HEK293 (cell line): ENCODE measurements around the gene RGS14.

Experiments used
- CTCF ChIA-PET: fragments of 350-600 bp; formaldehyde crosslinking; extraction: SDS; loops from one replicate; lab custom pipeline; 2021; ENCODE audit warnings: antibody characterized with exemption; lab: Yijun Ruan, JAX
- POLR2A ChIA-PET: fragments of 300-600 bp; formaldehyde crosslinking; extraction: SDS; loops from one replicate; lab custom pipeline; 2020; ENCODE audit warnings: antibody characterized with exemption, inconsistent platforms; lab: Yijun Ruan, JAX
- H3K27ac ChIP-seq: fragments of 200-500 bp; sonication (Bioruptor generic); 2 replicates; pipeline ENCODE4 v1.5.1; 2014; ENCODE audit warnings: low read depth, low read length, control low read depth, inconsistent platforms; ENCODE audit errors: extremely low read depth
- H3K36me3 ChIP-seq, 2 experiments: fragments of 200-500 bp in 1 of 2; sonication (Bioruptor generic) in 1 of 2; 1 replicate in 1 of 2; 2 replicates in 1 of 2; pipeline ENCODE4 v1.5.1; 2014 to 2017; ENCODE audit warnings: inconsistent platforms in 2 of 2, low read length in 2 of 2; ENCODE audit not compliant: control insufficient read depth in 2 of 2, insufficient read depth in 1 of 2
- H3K4me1 ChIP-seq: fragments of 200-500 bp; sonication (Bioruptor generic); 2 replicates; pipeline ENCODE4 v1.5.1; 2014; ENCODE audit warnings: mild to moderate bottlenecking, low read length, inconsistent platforms; ENCODE audit not compliant: control insufficient read depth, insufficient read depth
- H3K4me3 ChIP-seq: 2 replicates; pipeline ENCODE4 v1.5.1; 2011; ENCODE audit warnings: low read depth, mild to moderate bottlenecking, control low read depth, low read length, moderate library complexity
- H3K9me3 ChIP-seq: fragments of 200-500 bp; sonication (Bioruptor generic); 2 replicates; pipeline ENCODE4 v1.5.1; 2014; ENCODE audit warnings: low read depth, low read length, inconsistent platforms; ENCODE audit not compliant: control insufficient read depth, insufficient read depth
- GLIS1 ChIP-seq: fragments of 450-650 bp; formaldehyde crosslinking; IDR thresholded peaks from 2 replicates; pipeline ENCODE4 v1.5.1; 2016; ENCODE audit warnings: missing biosample characterization, missing genetic modification characterization
- KLF7 ChIP-seq: fragments of 450-650 bp; formaldehyde crosslinking; IDR thresholded peaks from 2 replicates; pipeline ENCODE4 v1.5.1; 2016; ENCODE audit warnings: missing biosample characterization, missing genetic modification characterization, borderline replicate concordance
- SALL2 ChIP-seq: fragments of 450-650 bp; formaldehyde crosslinking; IDR thresholded peaks from 2 replicates; pipeline ENCODE4 v1.5.0; 2017; ENCODE audit warnings: missing biosample characterization, mild to moderate bottlenecking, missing genetic modification characterization, borderline replicate concordance
- TCF7L2 ChIP-seq: IDR thresholded peaks from 2 replicates; pipeline ENCODE4 v1.6.1; 2011; ENCODE audit warnings: low read depth, mild to moderate bottlenecking, inconsistent platforms, low read length, moderate library complexity, borderline replicate concordance
- ZFP41 ChIP-seq: fragments of 450-650 bp; formaldehyde crosslinking; IDR thresholded peaks from 2 replicates; pipeline ENCODE4 v1.5.1; 2016; ENCODE audit warnings: missing biosample characterization, missing genetic modification characterization, borderline replicate concordance
- ZNF140 ChIP-seq: fragments of 450-650 bp; formaldehyde crosslinking; IDR thresholded peaks from 2 replicates; pipeline ENCODE4 v1.5.1; 2016; ENCODE audit warnings: missing biosample characterization, missing genetic modification characterization
- ZNF19 ChIP-seq: fragments of 450-650 bp; formaldehyde crosslinking; IDR thresholded peaks from 2 replicates; pipeline ENCODE4; 2016; ENCODE audit warnings: missing biosample characterization, missing genetic modification characterization, low read depth
- ZNF211 ChIP-seq: fragments of 450-650 bp; formaldehyde crosslinking; IDR thresholded peaks from 2 replicates; pipeline ENCODE4 v1.5.1; 2016; ENCODE audit warnings: low read depth, missing biosample characterization, missing genetic modification characterization
- ZNF214 ChIP-seq: fragments of 450-650 bp; formaldehyde crosslinking; IDR thresholded peaks from 2 replicates; pipeline ENCODE4 v1.5.1; 2017; ENCODE audit warnings: missing biosample characterization, mild to moderate bottlenecking, missing genetic modification characterization, borderline replicate concordance
- ZNF23 ChIP-seq: fragments of 450-650 bp; formaldehyde crosslinking; IDR thresholded peaks from 2 replicates; pipeline ENCODE4 v1.5.1; 2016; ENCODE audit warnings: missing biosample characterization, missing genetic modification characterization, borderline replicate concordance
- ZNF341 ChIP-seq: fragments of 450-650 bp; formaldehyde crosslinking; IDR thresholded peaks from 2 replicates; pipeline ENCODE4; 2016; ENCODE audit warnings: low read depth, missing biosample characterization, missing genetic modification characterization
- ZNF354C ChIP-seq: fragments of 450-650 bp; formaldehyde crosslinking; IDR thresholded peaks from 2 replicates; pipeline ENCODE4 v1.5.1; 2016; ENCODE audit warnings: missing biosample characterization, missing genetic modification characterization, low read depth, borderline replicate concordance
- ZNF521 ChIP-seq: fragments of 450-650 bp; formaldehyde crosslinking; IDR thresholded peaks from 2 replicates; pipeline ENCODE4 v1.5.1; 2017; ENCODE audit warnings: missing biosample characterization, mild to moderate bottlenecking, missing genetic modification characterization
- ZNF529 ChIP-seq: fragments of 450-650 bp; formaldehyde crosslinking; IDR thresholded peaks from 2 replicates; pipeline ENCODE4 v1.5.1; 2017; ENCODE audit warnings: missing genetic modification characterization, missing biosample characterization; ENCODE audit not compliant: insufficient replicate concordance
- ZNF558 ChIP-seq: fragments of 450-650 bp; formaldehyde crosslinking; IDR thresholded peaks from 2 replicates; pipeline ENCODE4 v1.5.1; 2016; ENCODE audit warnings: missing biosample characterization, missing genetic modification characterization
- ZNF585B ChIP-seq: fragments of 450-650 bp; formaldehyde crosslinking; IDR thresholded peaks from 2 replicates; pipeline ENCODE4 v1.5.1; 2016; ENCODE audit warnings: missing biosample characterization, missing genetic modification characterization
- ZNF596 ChIP-seq: fragments of 450-650 bp; IDR thresholded peaks from 2 replicates; pipeline ENCODE4 v1.5.0; 2018; ENCODE audit warnings: missing biosample characterization, mild to moderate bottlenecking, missing genetic modification characterization, moderate library complexity
- ZNF621 ChIP-seq: fragments of 450-650 bp; formaldehyde crosslinking; IDR thresholded peaks from 2 replicates; pipeline ENCODE4 v1.5.1; 2017; ENCODE audit warnings: missing biosample characterization, missing genetic modification characterization
- ZNF629 ChIP-seq: fragments of 450-650 bp; formaldehyde crosslinking; IDR thresholded peaks from 2 replicates; pipeline ENCODE4 v1.5.1; 2017; ENCODE audit warnings: missing biosample characterization, missing genetic modification characterization
- ZNF701 ChIP-seq: fragments of 450-650 bp; formaldehyde crosslinking; IDR thresholded peaks from 2 replicates; pipeline ENCODE4 v1.5.1; 2016; ENCODE audit warnings: missing biosample characterization, missing genetic modification characterization
- ZNF777 ChIP-seq: fragments of 450-650 bp; formaldehyde crosslinking; IDR thresholded peaks from 2 replicates; pipeline ENCODE4 v1.5.1; 2017; ENCODE audit warnings: missing biosample characterization, missing genetic modification characterization, borderline replicate concordance
- ZNF792 ChIP-seq: fragments of 450-650 bp; formaldehyde crosslinking; IDR thresholded peaks from 2 replicates; pipeline ENCODE4 v1.5.1; 2016; ENCODE audit warnings: missing biosample characterization, missing genetic modification characterization
- ZSCAN16 ChIP-seq: fragments of 450-650 bp; formaldehyde crosslinking; IDR thresholded peaks from 2 replicates; pipeline ENCODE4 v1.5.1; 2016; ENCODE audit warnings: missing biosample characterization, missing genetic modification characterization
- TF ChIP-seq, protein P1 (sequence below): fragments of 450-650 bp; formaldehyde crosslinking; IDR thresholded peaks from 2 replicates; pipeline ENCODE4 v1.5.1; 2016; ENCODE audit warnings: missing biosample characterization, missing genetic modification characterization
- TF ChIP-seq, protein P2 (sequence below): fragments of 450-650 bp; formaldehyde crosslinking; IDR thresholded peaks from 2 replicates; pipeline ENCODE4 v1.5.1; 2017; ENCODE audit warnings: missing biosample characterization, missing genetic modification characterization
- TF ChIP-seq, protein P3 (sequence below): fragments of 450-650 bp; formaldehyde crosslinking; IDR thresholded peaks from 2 replicates; pipeline ENCODE4 v1.5.1; 2016; ENCODE audit warnings: missing biosample characterization, missing genetic modification characterization
- TF ChIP-seq, protein P4 (sequence below): fragments of 450-650 bp; formaldehyde crosslinking; IDR thresholded peaks from 2 replicates; pipeline ENCODE4 v1.5.1; 2017; ENCODE audit warnings: missing biosample characterization, missing genetic modification characterization
- TF ChIP-seq, protein P5 (sequence below): fragments of 450-650 bp; formaldehyde crosslinking; optimal IDR thresholded peaks from 2 replicates; pipeline ENCODE3; 2016; ENCODE audit warnings: missing biosample characterization, mild to moderate bottlenecking, missing genetic modification characterization

The RGS14 gene

DNA sequence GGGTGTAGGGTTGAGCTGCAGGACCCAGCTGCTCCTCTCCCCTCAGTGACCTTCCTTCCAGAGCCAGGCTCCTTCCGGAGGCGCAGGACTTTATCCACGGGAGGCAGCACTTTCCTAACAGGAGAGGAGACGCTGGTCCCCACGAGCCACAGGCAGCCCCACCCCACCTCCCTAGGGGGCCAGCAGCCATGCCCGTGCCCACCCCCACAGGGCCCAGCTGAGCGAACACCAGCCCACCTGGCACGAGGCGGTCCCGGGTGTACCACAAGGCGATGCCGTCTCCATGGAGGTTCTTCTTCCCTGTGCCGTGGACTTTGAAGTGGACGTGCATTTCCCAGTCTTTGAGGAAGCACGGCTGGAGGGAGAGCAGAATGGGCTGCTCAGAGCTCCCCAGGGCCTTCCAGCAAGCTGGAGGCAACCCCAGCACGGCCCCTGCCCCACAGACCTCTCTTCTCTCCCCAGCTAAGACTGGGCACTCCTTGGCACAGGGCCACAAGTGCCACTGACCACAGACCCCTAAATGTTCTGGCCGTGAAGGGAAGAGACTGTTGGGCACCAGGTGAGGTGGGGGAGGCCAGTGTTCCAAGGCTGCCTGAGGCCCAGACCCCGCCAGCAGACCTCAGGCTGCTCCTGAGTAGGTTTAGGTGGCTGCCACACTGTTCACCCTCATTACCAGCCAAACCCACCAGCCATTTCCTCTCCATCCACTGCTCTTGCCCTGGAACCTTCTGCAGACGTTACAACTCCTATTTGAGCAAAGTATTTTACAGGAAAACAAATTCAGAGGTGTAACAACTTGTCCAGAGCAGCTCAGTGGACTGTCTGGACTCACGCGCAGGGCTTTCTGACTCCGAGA, 19.2 kb upstream of the RGS14 start:
- peaks cover 23 to 73% of the 10 kb centered on the region in 2 experiments for H3K36me3 ChIP-seq

DNA sequence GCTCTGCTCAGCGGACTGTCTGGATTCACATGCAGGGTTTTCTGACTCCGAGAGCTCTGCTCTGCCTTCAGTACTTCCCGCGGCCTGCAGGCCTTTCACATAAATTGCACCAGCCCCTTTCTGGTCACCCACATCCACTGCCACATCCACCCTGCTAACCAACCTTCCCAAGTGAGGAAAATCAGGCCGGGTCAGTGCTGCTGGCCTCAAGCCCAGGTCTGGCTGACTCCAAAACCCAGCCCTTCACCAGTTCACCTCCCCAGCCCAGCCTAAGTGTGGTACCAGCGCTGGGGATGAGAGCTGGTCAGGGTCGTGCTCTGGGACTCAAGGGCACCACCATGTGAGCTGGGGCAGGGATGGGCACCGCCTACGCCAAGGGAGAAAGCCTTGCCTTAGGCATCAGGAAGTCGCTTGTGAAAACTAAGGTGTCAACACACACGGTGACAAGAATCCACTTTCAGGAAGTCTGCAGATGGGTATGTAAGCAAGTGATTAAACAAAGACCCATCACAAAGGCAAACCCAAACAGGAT, 18.6 kb upstream of the RGS14 start:
- Histone ChIP-seq H3K9me3 (no peaks in the 10 kb centered on the region), H3K27ac (no peak overlapping the region), H3K4me3 (no peak overlapping the region), H3K36me3 (peaks cover 30 to 70% of the 10 kb centered on the region in 2 experiments), H3K4me1 (no peaks in the 10 kb centered on the region)
- ChIA-PET CTCF (interaction anchor here (0.9 kb wide), 1 partner anchor 12 kb away, joined by 4 read pairs; no protein-coding TSS in a partner anchor), POLR2A (no interaction called here)
- no peak for TF ChIP-seq KLF7 (tag by site-specific recombination)
- TF ChIP-seq, protein P1, sequence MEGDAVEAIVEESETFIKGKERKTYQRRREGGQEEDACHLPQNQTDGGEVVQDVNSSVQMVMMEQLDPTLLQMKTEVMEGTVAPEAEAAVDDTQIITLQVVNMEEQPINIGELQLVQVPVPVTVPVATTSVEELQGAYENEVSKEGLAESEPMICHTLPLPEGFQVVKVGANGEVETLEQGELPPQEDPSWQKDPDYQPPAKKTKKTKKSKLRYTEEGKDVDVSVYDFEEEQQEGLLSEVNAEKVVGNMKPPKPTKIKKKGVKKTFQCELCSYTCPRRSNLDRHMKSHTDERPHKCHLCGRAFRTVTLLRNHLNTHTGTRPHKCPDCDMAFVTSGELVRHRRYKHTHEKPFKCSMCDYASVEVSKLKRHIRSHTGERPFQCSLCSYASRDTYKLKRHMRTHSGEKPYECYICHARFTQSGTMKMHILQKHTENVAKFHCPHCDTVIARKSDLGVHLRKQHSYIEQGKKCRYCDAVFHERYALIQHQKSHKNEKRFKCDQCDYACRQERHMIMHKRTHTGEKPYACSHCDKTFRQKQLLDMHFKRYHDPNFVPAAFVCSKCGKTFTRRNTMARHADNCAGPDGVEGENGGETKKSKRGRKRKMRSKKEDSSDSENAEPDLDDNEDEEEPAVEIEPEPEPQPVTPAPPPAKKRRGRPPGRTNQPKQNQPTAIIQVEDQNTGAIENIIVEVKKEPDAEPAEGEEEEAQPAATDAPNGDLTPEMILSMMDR (tag by site-specific recombination) = no peak
- no peak for TF ChIP-seq ZFP41 (tag by site-specific recombination)
- TF ChIP-seq ZNF23 (tag by site-specific recombination) = no peak
- TF ChIP-seq ZNF777 (tag by site-specific recombination) = no peak
- TF ChIP-seq ZSCAN16 (tag by site-specific recombination) = no peak
- TF ChIP-seq, protein P2, sequence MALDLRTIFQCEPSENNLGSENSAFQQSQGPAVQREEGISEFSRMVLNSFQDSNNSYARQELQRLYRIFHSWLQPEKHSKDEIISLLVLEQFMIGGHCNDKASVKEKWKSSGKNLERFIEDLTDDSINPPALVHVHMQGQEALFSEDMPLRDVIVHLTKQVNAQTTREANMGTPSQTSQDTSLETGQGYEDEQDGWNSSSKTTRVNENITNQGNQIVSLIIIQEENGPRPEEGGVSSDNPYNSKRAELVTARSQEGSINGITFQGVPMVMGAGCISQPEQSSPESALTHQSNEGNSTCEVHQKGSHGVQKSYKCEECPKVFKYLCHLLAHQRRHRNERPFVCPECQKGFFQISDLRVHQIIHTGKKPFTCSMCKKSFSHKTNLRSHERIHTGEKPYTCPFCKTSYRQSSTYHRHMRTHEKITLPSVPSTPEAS (tag by site-specific recombination) = no peak
- TF ChIP-seq ZNF558 (tag by site-specific recombination) = no peak
- no peak for TF ChIP-seq SALL2 (tag by site-specific recombination)
- TF ChIP-seq ZNF19 (tag by site-specific recombination) = no peak
- TF ChIP-seq ZNF521 (tag by site-specific recombination) = no peak
- no peak for TF ChIP-seq GLIS1 (tag by site-specific recombination)
- TF ChIP-seq ZNF701 = no peak
- no peak for TF ChIP-seq ZNF341 (tag by site-specific recombination)
- no peak for TF ChIP-seq ZNF354C (tag by site-specific recombination)
- no peak for TF ChIP-seq ZNF792 (tag by site-specific recombination)

More for the DNA sequence above, 19.2 kb upstream of the RGS14 start:
- CTCF ChIA-PET = interaction anchor here (0.9 kb wide), 1 partner anchor 12 kb away, joined by 4 read pairs; no protein-coding TSS in a partner anchor
- Histone ChIP-seq H3K4me1 (no peaks in the 10 kb centered on the region), H3K4me3 (no peak overlapping the region), H3K9me3 (no peaks in the 10 kb centered on the region), H3K27ac (no peak overlapping the region)
- POLR2A ChIA-PET = no interaction called here
- TF ChIP-seq, protein P3, sequence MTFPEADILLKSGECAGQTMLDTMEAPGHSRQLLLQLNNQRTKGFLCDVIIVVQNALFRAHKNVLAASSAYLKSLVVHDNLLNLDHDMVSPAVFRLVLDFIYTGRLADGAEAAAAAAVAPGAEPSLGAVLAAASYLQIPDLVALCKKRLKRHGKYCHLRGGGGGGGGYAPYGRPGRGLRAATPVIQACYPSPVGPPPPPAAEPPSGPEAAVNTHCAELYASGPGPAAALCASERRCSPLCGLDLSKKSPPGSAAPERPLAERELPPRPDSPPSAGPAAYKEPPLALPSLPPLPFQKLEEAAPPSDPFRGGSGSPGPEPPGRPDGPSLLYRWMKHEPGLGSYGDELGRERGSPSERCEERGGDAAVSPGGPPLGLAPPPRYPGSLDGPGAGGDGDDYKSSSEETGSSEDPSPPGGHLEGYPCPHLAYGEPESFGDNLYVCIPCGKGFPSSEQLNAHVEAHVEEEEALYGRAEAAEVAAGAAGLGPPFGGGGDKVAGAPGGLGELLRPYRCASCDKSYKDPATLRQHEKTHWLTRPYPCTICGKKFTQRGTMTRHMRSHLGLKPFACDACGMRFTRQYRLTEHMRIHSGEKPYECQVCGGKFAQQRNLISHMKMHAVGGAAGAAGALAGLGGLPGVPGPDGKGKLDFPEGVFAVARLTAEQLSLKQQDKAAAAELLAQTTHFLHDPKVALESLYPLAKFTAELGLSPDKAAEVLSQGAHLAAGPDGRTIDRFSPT (tag by site-specific recombination) = no peak
- TF ChIP-seq ZNF596 (tag by site-specific recombination) (no peak), ZNF585B (tag by site-specific recombination) (no peak), TCF7L2 (no peak), ZNF140 (tag by site-specific recombination) (no peak), ZNF621 (no peak), ZNF211 (no peak), ZNF529 (tag by site-specific recombination) (no peak), ZNF629 (tag by site-specific recombination) (no peak), ZNF214 (tag by site-specific recombination) (no peak), ZNF521 (tag by site-specific recombination) (no peak)
- TF ChIP-seq, protein P4, sequence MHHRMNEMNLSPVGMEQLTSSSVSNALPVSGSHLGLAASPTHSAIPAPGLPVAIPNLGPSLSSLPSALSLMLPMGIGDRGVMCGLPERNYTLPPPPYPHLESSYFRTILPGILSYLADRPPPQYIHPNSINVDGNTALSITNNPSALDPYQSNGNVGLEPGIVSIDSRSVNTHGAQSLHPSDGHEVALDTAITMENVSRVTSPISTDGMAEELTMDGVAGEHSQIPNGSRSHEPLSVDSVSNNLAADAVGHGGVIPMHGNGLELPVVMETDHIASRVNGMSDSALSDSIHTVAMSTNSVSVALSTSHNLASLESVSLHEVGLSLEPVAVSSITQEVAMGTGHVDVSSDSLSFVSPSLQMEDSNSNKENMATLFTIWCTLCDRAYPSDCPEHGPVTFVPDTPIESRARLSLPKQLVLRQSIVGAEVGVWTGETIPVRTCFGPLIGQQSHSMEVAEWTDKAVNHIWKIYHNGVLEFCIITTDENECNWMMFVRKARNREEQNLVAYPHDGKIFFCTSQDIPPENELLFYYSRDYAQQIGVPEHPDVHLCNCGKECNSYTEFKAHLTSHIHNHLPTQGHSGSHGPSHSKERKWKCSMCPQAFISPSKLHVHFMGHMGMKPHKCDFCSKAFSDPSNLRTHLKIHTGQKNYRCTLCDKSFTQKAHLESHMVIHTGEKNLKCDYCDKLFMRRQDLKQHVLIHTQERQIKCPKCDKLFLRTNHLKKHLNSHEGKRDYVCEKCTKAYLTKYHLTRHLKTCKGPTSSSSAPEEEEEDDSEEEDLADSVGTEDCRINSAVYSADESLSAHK (tag by site-specific recombination) = no peak
- TF ChIP-seq, protein P5, sequence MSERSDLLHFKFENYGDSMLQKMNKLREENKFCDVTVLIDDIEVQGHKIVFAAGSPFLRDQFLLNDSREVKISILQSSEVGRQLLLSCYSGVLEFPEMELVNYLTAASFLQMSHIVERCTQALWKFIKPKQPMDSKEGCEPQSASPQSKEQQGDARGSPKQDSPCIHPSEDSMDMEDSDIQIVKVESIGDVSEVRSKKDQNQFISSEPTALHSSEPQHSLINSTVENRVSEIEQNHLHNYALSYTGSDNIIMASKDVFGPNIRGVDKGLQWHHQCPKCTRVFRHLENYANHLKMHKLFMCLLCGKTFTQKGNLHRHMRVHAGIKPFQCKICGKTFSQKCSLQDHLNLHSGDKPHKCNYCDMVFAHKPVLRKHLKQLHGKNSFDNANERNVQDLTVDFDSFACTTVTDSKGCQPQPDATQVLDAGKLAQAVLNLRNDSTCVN = no peak
